OCI-LY1 (cell line): ENCODE data around the gene LIAS.

Experiments used
- H2AFZ ChIP-seq: fragments of 200-600 bp; sonication (generic), shearing (Covaris generic); 2 replicates; pipeline ENCODE4 v1.6.0; 2014; ENCODE audit warnings: antibody characterized with exemption, mild to moderate bottlenecking, low read length
- H3F3A ChIP-seq: fragments of 200-600 bp; sonication (generic), shearing (Covaris generic); 2 replicates; pipeline ENCODE4 v1.6.0; 2014; ENCODE audit warnings: mild to moderate bottlenecking, antibody characterized with exemption, low read length, moderate library complexity; ENCODE audit not compliant: insufficient read depth
- H3K27ac ChIP-seq: fragments of 200-600 bp; sonication (generic); 2 replicates; pipeline ENCODE4 v1.5.1; 2014; ENCODE audit warnings: low read length, mixed run types, mild to moderate bottlenecking, low read depth; ENCODE audit not compliant: poor library complexity, severe bottlenecking
- H3K27me3 ChIP-seq: fragments of 200-600 bp; sonication (generic); 2 replicates; pipeline ENCODE4 v1.6.0; 2014; ENCODE audit warnings: antibody characterized with exemption, mild to moderate bottlenecking, low read length, moderate library complexity; ENCODE audit not compliant: insufficient read depth
- H3K36me3 ChIP-seq: fragments of 200-600 bp; sonication (generic); 2 replicates; pipeline ENCODE4 v1.6.1; 2014; ENCODE audit warnings: mild to moderate bottlenecking, antibody characterized with exemption, low read length, moderate library complexity, mixed read lengths; ENCODE audit not compliant: insufficient read depth
- H3K4me1 ChIP-seq: fragments of 200-600 bp; sonication (generic); 2 replicates; pipeline ENCODE4 v1.5.1; 2014; ENCODE audit warnings: mild to moderate bottlenecking, low read length, moderate library complexity; ENCODE audit not compliant: insufficient read depth, severe bottlenecking
- H3K4me2 ChIP-seq: fragments of 200-600 bp; sonication (generic), shearing (Covaris generic); 2 replicates; pipeline ENCODE4 v1.6.1; 2014; ENCODE audit warnings: low read length
- H3K4me3 ChIP-seq: fragments of 200-600 bp; sonication (generic); 2 replicates; pipeline ENCODE4 v1.5.1; 2014; ENCODE audit warnings: low read length, low read depth, mild to moderate bottlenecking, mixed read lengths; ENCODE audit not compliant: poor library complexity, severe bottlenecking
- H3K79me2 ChIP-seq: fragments of 200-600 bp; shearing (Covaris generic); 2 replicates; pipeline ENCODE4 v1.6.1; 2016; ENCODE audit warnings: mixed run types, low read length, mixed read lengths; ENCODE audit not compliant: insufficient read depth
- H3K9ac ChIP-seq: fragments of 200-600 bp; sonication (generic), shearing (Covaris generic); 2 replicates; pipeline ENCODE4 v1.6.1; 2014; ENCODE audit warnings: mild to moderate bottlenecking, low read length, mixed read lengths
- H3K9me2 ChIP-seq: fragments of 200-600 bp; sonication (generic), shearing (Covaris generic); 2 replicates; pipeline ENCODE4 v1.6.1; 2014; ENCODE audit warnings: low read depth, mild to moderate bottlenecking, low read length, mixed read lengths
- H3K9me3 ChIP-seq: fragments of 200-600 bp; shearing (Covaris generic); 2 replicates; pipeline ENCODE4 v1.6.1; 2014; ENCODE audit warnings: low read length, mixed read lengths
- H4K20me1 ChIP-seq: fragments of 200-600 bp; sonication (generic), shearing (Covaris generic); 2 replicates; pipeline ENCODE4 v1.6.0; 2016; ENCODE audit warnings: mild to moderate bottlenecking, low read length; ENCODE audit not compliant: insufficient read depth
- EZH2 ChIP-seq: fragments of 200-600 bp; sonication (generic), shearing (Covaris generic); IDR thresholded peaks from 2 replicates; pipeline ENCODE4 v1.8.0; 2017; ENCODE audit warnings: borderline replicate concordance, mixed run types, mild to moderate bottlenecking, antibody characterized with exemption, low read length, moderate library complexity, mixed read lengths
- TF ChIP-seq, protein P1 (sequence below): fragments of 200-600 bp; sonication (generic), shearing (Covaris generic); IDR thresholded peaks from 2 replicates; pipeline ENCODE4 v1.5.1; 2017; ENCODE audit warnings: mild to moderate bottlenecking, antibody characterized with exemption, low read length, moderate library complexity, mixed read lengths

The LIAS gene

GRCh38 chr4:39427520-39428114 is 31.2 kb upstream of the LIAS start:
- Histone ChIP-seq H3F3A (no peaks in the 10 kb centered on the region), H3K36me3 (no peaks in the 10 kb centered on the region), H4K20me1 (no peaks in the 10 kb centered on the region), H3K9ac (no peak overlapping the region), H3K4me3 (no peak overlapping the region), H3K9me3 (no peaks in the 10 kb centered on the region), H3K27ac (no peak overlapping the region), H2AFZ (no peak overlapping the region), H3K4me2 (no peak overlapping the region), H3K9me2 (no peaks in the 10 kb centered on the region), H3K27me3 (no peaks in the 10 kb centered on the region), H3K79me2 (no peaks in the 10 kb centered on the region), H3K4me1 (no peaks in the 10 kb centered on the region)
- TF ChIP-seq, protein P1, sequence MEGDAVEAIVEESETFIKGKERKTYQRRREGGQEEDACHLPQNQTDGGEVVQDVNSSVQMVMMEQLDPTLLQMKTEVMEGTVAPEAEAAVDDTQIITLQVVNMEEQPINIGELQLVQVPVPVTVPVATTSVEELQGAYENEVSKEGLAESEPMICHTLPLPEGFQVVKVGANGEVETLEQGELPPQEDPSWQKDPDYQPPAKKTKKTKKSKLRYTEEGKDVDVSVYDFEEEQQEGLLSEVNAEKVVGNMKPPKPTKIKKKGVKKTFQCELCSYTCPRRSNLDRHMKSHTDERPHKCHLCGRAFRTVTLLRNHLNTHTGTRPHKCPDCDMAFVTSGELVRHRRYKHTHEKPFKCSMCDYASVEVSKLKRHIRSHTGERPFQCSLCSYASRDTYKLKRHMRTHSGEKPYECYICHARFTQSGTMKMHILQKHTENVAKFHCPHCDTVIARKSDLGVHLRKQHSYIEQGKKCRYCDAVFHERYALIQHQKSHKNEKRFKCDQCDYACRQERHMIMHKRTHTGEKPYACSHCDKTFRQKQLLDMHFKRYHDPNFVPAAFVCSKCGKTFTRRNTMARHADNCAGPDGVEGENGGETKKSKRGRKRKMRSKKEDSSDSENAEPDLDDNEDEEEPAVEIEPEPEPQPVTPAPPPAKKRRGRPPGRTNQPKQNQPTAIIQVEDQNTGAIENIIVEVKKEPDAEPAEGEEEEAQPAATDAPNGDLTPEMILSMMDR, result no peak
- no peak for TF ChIP-seq EZH2

DNA sequence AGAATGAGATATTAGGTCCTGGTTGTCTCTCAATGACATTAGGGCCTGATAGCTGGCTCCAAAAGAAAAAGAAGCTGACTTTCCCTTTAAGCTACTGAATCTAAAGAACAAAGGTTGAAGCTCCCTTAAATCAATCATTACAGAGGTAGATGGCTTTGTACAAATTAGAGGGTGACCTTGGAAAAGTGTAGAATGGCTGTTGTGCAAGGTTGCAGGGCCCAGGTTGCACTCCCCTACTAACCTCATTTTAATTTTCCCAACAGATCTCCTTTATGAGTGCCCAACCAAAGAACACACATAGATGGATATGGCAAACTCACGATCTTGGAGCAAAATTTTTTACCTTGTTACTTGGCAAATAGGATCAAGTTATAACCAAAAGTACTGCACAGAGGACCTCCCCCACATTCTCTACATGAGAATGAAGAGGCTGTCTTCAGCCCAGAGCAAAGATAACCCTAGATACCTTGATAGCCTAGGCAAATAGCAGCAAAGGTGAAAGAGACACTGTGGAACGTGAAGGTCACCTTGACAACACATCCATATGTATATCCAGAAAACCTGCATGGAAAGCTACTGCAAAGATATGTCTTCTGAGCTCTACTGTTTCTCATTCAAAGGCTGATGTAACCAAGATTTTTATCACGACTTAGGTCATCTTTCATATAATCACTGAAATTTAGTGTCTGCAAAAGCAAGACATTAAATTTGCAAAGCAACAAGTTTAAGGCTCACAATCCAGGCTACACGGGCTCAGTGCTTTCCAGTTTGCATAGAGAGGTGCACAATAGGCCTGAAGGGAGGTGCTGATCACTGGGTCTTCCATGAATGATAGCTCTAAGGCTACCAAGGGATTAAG is 29.2 kb upstream of the LIAS start:
- Histone ChIP-seq H3K9ac (no peak overlapping the region), H3F3A (no peaks in the 10 kb centered on the region), H3K4me1 (no peaks in the 10 kb centered on the region), H3K9me2 (no peaks in the 10 kb centered on the region), H2AFZ (no peak overlapping the region), H3K27me3 (no peaks in the 10 kb centered on the region), H3K79me2 (no peaks in the 10 kb centered on the region), H3K27ac (no peak overlapping the region), H3K9me3 (no peaks in the 10 kb centered on the region), H3K4me2 (no peak overlapping the region), H4K20me1 (no peaks in the 10 kb centered on the region), H3K4me3 (no peak overlapping the region), H3K36me3 (no peaks in the 10 kb centered on the region)
- no peak for TF ChIP-seq EZH2
- TF ChIP-seq, protein P1, result no peak

DNA sequence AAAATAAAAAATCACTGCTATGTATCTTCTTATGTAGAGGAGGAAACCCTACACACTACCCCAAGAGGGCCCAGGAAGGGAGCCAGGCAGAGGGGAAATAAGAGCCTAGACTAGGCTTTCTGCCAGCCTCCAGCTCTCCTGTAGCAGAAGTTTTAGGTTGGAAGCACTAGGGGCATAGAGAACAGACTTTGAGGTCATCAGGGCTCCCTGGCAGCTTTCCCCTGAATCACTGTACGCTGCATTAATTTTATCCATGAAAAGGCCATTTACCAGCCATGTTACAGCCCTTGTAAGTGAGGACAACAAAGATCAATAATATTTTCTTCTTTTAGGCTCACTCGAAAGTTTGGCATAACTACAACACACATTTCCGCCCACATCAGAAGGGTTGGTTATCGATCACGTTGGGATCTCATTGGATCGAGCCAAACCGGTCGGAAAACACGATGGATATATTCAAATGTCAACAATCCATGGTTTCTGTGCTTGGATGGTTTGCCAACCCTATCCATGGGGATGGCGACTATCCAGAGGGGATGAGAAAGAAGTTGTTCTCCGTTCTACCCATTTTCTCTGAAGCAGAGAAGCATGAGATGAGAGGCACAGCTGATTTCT is 24.9 kb upstream of the LIAS start:
- no peak overlapping the region for H3K4me2 ChIP-seq
- no peaks in the 10 kb centered on the region for H3K9me3 ChIP-seq
- H3K9me2 ChIP-seq, result no peaks in the 10 kb centered on the region
- H3K9ac ChIP-seq, result no peak overlapping the region
- no peaks in the 10 kb centered on the region for H3K79me2 ChIP-seq
- no peaks in the 10 kb centered on the region for H3K4me1 ChIP-seq
- H3K27ac ChIP-seq, result no peak overlapping the region
- no peak overlapping the region for H2AFZ ChIP-seq
- TF ChIP-seq, protein P1, result no peak
- no peak for TF ChIP-seq EZH2
- H3K4me3 ChIP-seq, result no peak overlapping the region
- no peaks in the 10 kb centered on the region for H3F3A ChIP-seq
- H4K20me1 ChIP-seq, result no peaks in the 10 kb centered on the region
- no peaks in the 10 kb centered on the region for H3K36me3 ChIP-seq
- H3K27me3 ChIP-seq, result peaks cover 4% of the 10 kb centered on the region; the same call in 1 of the 2 replicates
